ENCODE measurements around the gene MRNIP.
"Not testable (repeated sequence)": the region's sequence is repeated elsewhere in the genome, so short reads cannot be mapped to it uniquely, and the experiment has no call there.

Gene MRNIP

DNA sequence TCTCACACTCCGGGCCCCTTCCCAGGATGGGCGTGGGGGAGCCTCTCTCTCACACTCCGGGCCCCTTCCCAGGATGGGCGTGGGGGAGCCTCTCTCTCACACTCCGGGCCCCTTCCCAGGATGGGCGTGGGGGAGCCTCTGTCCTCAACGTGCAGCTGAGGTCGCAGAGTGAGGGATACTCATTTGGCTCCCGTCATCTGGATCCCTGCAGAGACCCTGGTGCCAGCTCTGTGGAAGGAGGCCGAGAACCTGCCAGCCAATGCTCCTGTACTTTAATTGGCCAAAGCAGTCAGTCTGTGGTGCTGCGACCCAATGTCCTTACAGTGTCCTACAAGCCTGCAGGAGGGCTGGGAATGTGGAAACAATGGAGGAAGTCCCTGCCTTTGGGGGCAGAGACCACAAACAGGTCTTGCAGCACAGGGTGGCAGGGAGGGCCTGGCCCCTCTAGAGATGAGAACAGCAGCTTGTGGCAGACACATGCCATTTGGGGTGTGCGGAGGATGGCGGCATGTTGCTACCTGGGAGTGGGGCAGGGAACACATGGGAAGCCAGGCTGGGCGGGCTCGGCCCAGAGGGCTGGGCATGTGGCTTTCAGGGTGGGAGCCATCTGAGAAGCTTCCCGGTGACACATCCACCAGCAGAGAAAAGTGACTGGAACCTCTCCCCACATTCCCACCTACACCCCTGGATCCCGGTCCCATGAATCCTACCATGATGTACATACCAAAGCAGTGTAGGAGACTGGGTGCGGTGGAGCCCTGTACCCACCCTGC is 13.6 kb upstream of the MRNIP start:
- no peak for DNase-seq (ENCODE audit: low read depth in 2 of 2)

DNA sequence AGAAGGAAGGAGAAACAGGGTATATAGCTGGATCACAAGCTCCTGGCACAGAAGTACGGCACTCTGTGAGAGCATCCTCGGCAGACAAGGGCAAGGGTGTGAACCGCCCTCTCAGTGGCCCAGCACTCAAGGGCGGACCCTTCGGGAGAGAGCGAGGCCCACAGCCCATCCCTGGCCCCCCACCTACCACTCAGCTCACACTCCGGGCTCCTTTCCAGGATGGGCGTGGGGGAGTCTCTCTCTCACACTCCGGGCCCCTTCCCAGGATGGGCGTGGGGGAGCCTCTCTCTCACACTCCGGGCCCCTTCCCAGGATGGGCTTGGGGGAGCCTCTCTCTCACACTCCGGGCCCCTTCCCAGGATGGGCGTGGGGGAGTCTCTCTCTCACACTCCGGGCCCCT is 12.9 kb upstream of the MRNIP start:
- DNase-seq (ENCODE audit: low read depth in 2 of 2), result not testable (repeated sequence)

DNA sequence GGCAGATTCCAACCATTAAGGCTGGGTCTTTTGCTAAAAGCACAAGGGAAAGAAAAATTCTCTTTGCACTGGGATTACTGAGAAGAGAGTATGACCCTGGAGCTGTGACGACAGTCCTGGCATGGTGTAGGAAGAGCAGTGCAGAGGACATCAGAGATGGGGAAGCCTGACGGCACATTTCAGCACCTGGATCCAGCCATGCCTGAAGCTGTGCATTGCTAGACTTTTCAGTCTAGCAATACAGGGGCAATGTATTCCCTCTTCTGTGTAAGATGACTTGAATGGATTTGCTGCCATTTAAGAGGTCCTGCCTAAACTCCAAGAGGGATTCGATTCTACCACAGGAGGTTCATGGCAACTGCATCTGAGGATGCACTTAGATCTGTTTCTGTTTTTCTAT is 12.3 kb upstream of the MRNIP start:
- no peak for DNase-seq (ENCODE audit: low read depth in 2 of 2)

DNA sequence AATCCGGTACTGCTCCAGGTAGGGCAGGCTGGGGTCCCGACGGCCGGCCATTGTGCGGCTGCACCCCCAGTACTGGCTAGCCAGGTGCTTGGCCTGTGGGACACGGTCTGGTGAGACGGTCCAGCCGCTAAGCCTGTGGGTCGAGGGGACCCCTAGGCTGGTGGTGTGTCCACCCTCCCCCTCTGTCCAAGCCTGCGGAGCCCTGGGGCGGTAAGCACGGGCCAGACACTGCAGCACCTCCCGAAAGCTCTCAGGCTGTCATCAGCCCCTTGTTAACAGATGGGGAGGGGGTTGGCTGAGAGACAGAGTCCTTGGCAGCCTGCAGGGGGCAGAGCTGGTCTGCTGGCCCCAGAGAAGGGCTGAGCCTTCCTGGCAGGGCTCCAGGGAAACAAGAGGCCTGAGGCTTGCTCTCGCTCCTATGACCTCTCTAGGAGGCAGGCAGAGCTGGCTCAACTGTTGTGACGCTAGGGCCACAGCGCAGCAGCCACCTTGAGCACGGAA is 11.8 kb upstream of the MRNIP start:
- no peak for DNase-seq (ENCODE audit: low read depth in 2 of 2)

DNA sequence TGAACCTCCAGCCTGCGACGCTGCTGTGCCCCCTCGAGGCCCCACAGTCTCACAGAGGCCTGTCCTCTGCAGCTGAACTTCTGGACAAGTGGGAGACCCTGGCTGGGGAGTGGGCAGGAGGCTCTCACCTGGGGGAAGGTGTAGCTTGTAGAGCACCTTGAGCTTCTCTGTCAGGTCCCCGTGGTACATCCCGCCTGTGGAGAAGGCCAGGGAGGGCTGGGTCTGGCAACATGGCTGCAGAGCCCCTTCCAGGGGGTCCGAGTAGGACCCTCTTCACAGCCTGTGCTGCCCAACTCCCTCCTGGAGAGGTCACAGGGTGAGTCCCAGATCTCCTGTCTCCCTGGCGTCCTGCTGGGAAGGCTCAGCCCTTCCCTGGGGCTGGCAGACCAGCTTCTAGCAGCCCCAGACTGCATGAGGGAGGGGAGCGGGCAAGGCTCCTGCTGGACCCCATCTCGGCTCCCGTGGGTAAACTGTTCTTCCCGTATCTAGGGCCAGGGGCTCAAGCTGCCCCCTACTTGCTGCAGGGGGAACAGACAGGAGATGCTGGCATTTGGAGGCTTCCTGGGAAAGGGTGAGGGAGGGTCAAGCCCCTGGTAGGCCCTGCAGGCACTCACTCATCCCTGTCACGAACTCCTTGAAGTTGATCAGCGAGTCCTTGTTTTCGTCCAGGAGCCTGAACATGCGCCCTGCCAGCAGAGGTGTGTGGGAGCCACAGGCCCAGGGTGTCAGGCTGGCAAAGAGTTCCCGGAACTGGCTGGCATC is 11.2 kb upstream of the MRNIP start:
- DNase-seq (ENCODE audit: low read depth in 2 of 2), result no peak

DNA sequence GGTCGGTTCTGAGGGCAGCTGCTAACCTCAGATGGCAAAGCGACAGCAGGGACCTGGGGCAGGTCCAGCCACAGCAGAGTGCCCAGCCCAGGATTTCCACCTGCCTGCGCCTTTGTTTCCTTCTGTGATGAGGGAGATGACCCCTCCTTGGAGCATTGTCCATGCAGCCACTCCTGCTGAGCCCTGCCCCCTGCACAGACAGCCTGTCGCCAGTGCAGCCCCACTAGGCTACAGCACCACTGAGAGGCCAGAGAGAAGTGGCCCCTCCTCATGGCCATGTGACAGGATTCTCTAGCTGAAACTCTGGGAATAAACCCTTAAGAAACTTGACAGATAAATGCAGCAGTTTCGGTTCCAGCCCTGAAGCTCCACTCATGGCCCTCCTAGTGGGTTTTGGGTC is 10.5 kb upstream of the MRNIP start:
- DNase-seq (ENCODE audit: low read depth in 2 of 2), result no peak

DNA sequence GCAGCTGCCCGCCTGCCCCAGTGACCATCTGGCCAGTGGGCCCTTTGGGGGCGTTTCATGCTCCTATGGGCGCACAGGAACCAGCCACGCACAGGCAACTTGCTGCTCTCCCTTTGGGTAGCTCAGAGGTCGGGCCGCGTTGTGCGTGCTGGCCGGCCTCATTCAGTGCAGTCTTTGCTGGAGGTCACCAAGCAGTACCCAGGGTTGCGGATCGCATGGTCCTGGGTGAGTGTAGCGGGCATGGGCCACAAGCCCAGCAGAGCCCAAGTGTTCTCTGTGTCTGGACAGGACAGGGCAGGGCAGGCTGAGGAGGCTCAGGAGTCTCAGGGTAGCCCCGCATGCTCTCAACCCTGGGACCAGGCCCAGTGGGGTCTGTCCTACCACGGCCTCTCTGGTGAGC is 9.9 kb upstream of the MRNIP start:
- DNase-seq (ENCODE audit: low read depth in 2 of 2), result no peak

DNA sequence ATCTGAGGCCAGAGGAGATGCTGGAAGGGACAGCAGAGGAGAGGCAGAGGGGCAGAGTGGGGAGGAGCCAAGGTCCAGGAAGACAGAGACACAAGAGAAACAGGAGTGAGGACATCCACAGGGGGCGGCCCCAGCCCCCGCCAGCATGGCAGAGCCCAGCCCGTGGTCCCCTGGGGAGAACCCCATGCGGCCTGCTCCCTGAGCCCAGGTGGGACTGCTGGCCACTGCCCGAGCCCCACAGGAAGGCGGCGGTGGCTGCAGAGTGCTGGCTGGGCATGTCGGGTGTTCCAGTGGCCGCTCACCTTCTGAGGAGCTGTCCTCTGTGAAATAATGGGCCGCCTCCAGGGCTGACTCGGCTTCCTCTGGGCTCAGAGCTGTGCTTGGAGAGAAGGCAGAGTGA is 8.9 kb upstream of the MRNIP start:
- DNase-seq (ENCODE audit: low read depth in 2 of 2), result no peak

DNA sequence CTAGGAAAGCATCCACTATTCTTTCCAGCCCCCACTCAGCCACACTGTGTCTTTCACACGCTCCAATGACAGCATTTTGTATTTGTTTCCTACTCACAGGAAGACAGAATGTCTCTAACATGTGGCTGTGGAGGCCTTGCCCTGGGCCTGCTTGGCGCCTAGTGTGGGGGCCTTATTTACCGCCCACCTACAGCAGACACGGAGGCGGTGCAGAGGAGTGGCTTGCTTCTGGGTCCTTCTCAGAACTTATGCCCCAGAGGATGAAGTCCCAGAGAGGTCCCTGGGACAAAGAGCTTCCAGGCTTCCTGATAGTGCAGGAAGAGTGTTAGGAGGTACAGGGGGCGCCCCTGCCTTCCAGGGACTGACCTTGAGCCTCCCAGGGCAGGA is 8.5 kb upstream of the MRNIP start:
- DNase-seq (ENCODE audit: low read depth in 2 of 2), result no peak

DNA sequence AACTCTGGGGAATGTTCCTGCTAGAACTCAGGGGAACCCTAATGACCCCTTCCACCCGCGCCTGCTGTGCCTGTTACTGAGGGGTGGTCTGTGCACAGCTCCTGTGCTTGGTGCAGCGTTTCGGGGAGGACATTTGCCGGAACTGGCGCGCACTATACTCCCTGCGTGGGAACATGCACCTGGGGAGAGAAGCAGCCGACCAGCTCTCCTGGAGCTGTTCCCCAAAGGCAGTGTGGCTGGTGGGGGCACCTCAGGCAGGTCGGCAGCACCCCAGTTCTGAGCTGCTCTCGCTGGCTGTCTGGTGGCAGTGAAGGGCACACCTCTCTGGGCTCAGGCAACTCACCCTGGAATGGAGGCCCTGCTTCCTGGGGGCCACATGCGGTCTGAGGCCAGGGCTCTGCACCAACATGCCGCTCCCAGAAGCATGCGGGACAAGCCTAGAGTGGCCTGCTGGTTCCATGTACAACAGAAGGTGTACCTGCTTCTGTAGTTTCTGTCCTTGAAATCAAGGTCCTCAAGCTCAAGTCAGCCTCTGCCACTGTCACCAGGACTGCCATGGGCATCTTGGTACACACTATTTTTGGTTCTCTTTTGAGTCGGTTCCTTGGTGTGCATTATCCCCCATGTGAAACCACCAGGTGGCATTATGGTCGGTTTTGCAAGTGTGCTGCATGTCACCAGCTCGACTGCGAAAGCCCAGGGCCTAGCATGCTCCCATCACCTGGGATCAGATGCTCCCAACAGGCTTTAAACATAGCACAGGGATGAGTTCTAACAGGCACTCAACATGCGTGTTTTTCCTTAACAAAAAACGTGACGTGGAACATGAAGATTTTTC is 7.8 kb upstream of the MRNIP start:
- no peak for DNase-seq (ENCODE audit: low read depth in 2 of 2)

DNA sequence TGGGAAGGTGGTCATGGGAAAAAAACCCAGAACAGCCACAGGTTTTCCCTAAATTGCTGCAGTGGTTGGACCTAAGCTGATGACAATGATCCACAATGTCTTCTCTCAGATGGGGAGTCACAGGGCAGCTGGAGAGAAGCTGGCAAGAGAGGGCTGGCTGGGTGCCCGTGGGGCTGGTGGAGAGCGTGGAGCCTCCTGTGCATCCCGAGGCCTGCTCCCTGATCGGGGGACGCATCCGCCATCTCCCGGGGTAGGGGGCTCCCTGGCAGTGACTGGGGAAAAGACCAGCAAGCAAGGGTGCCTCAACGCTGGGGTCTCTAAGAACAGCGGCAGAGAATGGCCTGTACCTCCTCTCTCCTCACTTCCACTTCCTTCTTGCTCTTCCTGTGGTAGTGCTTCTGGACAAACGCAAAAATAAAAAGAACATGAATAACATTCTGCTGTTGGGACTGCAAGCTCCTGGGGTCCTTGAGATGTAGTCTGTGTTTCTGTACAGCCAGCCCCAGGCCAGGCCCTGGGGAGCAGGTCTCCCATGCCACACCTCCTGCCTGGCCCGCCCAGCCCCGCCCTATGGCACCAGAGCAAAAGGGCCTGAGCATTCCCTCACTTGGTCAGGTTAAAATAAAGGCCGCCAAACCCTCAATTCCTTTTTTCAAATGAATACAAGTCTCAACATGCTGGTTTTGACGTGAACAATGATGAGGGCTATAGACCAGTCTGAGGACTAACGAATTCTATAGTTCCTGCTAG is 7.0 kb upstream of the MRNIP start:
- no peak for DNase-seq (ENCODE audit: low read depth in 2 of 2)

DNA sequence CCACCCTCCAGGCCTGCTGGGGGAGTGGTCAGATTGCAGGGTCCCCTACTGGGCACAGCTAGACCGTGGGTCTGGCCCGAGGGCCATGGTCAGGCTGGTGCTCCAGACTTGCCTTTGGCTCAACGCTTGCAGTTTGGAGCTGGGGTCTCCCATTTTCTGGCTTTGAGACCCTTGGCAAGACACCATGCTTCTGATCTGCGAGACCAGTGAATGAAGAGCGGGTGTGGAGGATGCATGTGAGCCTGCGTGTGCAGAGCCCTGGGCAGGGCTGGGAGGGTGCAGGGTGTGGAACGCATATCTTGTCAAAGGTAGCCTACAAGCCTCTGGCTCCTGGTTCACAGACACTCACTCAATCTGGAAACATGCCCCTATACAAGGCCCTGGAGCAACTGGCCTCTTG is 6.1 kb upstream of the MRNIP start:
- no peak for DNase-seq (ENCODE audit: low read depth in 2 of 2)

DNA sequence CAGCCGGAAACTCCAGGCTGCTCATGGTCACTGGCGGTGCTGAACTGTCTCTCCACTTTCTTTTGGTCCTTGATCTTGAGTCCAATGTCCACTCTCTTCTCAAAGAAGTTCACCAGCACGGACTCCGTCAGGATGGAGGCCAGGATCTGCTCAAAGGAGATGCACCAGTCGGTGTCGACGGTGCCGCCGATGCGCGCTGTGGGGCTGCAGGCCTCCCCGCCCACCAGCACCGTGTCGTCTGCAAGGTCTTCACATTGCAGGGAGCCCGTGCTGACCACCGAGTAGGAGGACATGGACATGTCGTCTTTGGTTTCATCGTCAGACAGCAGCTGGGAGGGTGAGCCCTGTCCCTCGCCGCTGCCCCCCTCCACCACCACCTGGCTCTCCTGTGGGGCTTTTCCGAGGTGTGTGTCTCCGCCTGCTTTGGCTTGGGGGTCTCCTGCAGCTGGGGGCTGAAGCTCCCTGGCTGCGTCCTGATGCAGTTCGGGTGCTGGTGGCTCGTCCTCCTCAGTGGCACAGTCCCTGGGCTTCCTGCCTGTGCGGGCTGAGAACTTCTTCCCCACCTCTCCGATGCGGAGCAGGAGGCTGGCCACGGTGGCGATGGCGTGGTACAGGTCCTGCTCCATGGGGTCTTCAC is 5.0 kb upstream of the MRNIP start:
- no peak for DNase-seq (ENCODE audit: low read depth in 2 of 2)

DNA sequence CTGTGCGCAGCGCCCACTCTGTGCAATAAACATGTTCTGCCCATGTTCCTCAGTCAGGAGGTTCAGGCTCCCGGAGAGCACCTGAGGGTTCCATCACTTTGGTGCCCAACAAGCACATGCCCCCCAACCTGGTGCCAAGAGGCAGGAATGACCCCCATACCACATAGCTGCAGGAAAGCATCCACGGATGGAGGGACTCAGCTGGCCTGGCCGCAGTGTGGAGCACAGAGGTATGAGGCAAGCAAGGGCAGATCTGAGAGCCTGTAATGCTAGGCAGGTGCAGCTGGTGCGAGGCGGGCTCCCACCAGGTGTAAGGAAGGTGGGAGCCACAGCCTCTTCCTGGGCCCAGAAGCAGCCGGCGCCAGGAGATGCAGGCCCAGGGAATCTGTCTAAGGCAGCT is 4.3 kb upstream of the MRNIP start:
- DNase-seq (ENCODE audit: low read depth in 2 of 2), result no peak

DNA sequence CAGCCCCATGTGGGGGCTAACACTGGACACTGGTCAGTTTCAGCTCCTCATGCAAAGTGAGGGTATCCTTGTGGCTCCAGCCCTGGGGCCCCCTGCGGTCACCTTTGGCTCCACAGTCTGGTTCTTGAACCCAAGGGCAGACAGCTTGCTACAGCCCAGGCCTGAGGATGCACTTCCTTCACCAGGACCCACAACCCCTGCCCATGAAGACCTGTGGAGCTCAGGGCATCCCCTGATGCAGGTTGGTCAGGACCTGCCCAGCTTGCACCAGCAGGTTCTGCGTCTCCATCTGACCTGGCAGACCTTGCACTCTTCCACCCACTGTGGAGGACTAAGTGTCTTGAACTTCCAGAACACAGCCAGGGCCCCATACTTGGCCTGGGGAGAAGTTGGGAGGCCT is 3.7 kb upstream of the MRNIP start:
- no peak for DNase-seq (ENCODE audit: low read depth in 2 of 2)

DNA sequence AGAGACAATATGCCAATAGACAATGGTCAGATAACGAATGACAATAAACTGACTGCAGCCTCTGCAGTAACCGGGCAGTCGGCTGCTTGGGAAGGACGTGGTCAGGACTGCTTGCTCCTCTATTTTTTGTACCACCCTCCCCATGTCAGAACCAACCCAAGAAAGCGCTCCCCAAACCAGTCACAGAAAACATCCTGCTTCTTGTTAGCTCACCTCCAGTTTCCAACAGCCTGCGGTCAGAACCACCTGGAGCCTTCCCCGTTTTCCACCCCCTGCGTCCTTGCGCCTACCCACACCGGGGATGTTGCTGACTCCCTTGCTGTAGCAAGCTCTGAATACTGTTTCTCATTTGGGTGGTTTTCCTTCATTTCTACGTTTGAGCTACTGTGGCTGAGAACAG is 1.7 kb upstream of the MRNIP start:
- no peak for DNase-seq (ENCODE audit: low read depth in 2 of 2)

DNA sequence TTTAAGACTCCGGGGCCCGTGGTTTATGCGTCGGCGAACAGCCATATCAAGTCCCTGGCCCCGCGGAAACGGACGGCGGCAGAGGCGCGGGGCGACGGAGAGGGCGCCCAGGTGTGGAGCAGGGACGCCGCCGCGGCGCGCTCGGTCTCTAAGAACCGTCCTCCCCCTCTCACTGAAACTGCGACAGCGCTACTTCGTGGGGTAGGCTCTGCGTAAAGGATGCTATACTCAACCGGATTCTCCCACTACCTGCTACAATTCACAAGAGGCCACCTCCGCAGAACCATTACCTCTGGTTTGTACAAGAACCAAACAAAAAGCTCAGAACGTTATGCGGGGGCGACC is 404 bp downstream of the MRNIP start:
- DNase-seq (ENCODE audit: low read depth in 2 of 2), result peak in 1 of 2 donors; percentile 31

DNA sequence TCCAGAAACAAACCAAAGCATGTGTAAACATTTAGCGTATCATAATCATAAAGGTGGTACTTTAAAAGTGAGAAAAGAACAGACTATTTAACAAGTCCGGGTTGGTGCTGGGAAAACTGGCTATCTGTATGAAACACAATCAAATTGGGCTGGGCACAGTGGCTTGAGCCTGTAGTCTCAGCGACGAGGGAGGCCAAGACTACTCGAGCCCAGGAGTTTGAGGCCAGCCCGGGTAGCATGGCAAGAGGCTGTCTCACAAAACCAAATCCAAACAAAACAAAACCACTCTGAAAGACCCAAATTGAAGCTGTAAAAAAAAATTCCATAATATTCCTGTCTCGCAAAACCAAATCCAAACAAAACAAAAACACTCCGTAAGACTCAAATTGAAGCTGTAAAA is 4.3 kb downstream of the MRNIP start:
- no peak for DNase-seq (ENCODE audit: low read depth in 2 of 2)

DNA sequence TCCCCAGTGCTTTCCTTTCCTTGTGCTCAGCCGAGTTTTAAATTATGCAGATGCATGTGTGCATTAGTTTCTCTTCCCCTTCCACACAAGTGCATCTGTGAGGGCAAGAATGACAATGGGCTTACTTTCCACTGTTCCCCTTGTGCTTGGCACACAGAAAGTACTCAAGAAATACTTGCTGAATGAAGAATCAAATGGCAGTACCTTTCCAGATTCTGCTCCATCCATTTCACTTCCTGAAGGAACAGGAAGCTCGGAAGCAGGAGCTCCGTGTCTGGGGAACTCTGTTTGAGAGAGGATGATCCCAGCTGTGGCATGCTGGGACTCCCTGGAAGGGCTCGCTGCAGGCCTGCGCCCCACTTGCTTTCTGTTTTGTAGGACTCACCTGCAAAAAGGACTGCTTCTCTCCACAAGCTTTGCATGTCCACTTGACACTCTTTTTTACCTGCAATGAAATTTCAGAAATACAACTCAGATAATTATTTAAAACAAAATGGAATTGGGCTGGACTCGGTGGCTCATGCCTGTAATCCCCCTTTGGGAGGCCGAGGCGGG is 5.5 kb downstream of the MRNIP start:
- DNase-seq (ENCODE audit: low read depth in 2 of 2), result no peak

DNA sequence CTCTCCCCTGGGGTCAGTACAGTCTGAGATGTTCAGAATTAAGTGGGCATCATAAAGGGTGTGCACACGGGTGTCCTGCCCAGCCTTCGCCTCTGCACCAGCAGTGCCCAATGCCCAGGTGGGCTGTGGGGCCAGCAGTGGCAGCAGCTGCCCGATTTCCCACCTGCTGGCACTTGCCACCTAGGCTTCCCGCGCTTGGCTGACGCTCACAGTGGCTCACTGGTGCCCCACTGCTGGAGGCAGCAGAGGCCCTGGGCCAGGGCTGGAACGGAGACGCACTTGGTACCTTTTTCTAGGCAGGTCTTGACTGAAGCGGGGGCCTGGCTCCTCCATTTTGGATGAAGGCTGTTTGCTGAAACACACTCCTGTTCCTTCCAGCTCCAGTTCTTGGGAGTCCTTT is 17.0 kb downstream of the MRNIP start:
- DNase-seq (ENCODE audit: low read depth in 2 of 2), result no peak

DNA sequence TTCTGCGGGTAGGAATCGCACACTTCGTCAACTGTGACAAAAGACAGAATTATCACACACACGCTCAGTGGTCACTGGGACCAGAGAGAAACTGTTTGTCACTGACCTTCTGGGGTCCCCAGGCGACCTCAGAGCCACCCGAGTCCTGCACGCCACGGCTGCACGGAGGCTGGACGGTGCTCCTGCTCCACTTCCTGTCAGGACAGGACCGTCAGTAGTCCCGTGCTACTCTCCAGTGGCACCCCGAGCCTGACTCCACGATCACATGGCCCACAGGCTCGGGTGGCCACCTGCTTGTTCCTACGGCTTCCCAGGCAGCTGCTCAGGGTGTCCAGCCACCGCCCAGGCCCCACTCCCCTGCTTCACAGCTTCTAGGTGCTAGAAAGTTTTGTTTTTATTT is 17.9 kb downstream of the MRNIP start:
- no peak for DNase-seq (ENCODE audit: low read depth in 2 of 2)
